ENCODE results near the gene LDAF1. TPM values are rescaled to one million over a fixed set of nuclear protein-coding genes. Genes with fewer than 3 reads are reported as not detected.
"Not testable (repeated sequence)": the region's sequence is repeated elsewhere in the genome, so short reads cannot be mapped to it uniquely, and the experiment has no call there.

The LDAF1 gene
- total RNA-seq, 1 experiment from 2014 or later, result 18.7 TPM

DNA sequence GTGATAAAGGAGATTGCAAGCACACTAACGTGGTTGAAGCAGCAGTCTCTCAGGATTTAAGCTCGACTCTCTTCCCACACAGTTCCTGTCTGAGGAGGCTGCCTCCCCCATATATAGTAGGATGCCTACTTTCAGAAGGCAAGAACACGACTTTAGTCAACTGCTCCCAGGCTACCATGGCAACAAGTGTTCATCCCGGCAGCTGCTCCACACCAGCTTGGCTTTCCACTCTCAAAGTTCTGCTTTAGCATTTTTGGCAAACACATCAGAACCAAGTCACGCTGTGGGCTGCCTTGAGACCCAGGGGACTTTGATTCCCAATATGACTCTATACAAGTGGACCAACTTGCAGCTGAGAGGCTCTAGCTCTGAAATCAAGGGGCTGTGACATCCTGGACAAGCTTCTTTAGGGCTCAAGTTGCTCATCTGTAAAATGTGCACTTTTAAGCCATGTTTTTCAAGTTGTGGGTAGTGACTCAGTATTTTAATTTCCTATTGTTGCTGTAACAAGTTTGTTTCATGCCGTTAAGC lies 36.4 kb downstream of the LDAF1 start:
- Histone ChIP-seq H3K18ac (ENCODE audit: insufficient read length, low read depth, low read length) (no peak overlapping the region), H3K9ac (ENCODE audit: extremely low read depth, insufficient read length, low read length) (no peak overlapping the region), H2BK120ac (ENCODE audit: low read depth, low read length, poor library complexity, severe bottlenecking) (no peak overlapping the region), H3K4me1 (ENCODE audit: insufficient read depth, low read length) (no peaks in the 10 kb centered on the region), H2BK12ac (ENCODE audit: insufficient read length, low read depth, low read length) (no peak overlapping the region), H2BK5ac (ENCODE audit: insufficient read length, low read length) (no peak overlapping the region), H3K4ac (ENCODE audit: low read depth, low read length) (no peak overlapping the region), H3K79me2 (ENCODE audit: insufficient read depth, low read length) (no peaks in the 10 kb centered on the region), H2BK20ac (ENCODE audit: low read depth, low read length, poor library complexity, severe bottlenecking) (no peak overlapping the region), H2AFZ (ENCODE audit: low read length) (no peak overlapping the region), H4K5ac (ENCODE audit: insufficient read length, low read depth, low read length) (no peak overlapping the region), H3K27me3 (ENCODE audit: insufficient read depth, low read length) (no peaks in the 10 kb centered on the region), H3K79me1 (ENCODE audit: insufficient read depth, low read depth, low read length, poor library complexity, severe bottlenecking) (no peaks in the 10 kb centered on the region), H3K4me2 (ENCODE audit: insufficient read depth, insufficient read length, low read length) (no peak overlapping the region), H4K8ac (replicated peaks; ENCODE audit: insufficient read length, low read depth, low read length) (no peak overlapping the region), H2AK5ac (ENCODE audit: insufficient read length, low read length) (no peak overlapping the region), H3K14ac (ENCODE audit: insufficient read depth, low read length) (no peak overlapping the region; the same call in 1 of the 2 replicates), H3K9me3 (ENCODE audit: control insufficient read depth, low read depth, low read length) (no peaks in the 10 kb centered on the region), H3K27ac (ENCODE audit: insufficient read length, low read depth, low read length) (no peak overlapping the region), H4K91ac (ENCODE audit: insufficient read length, low read depth, low read length) (no peak overlapping the region), H4K20me1 (ENCODE audit: control insufficient read depth, insufficient read depth, insufficient read length) (no peaks in the 10 kb centered on the region), H3K56ac (ENCODE audit: insufficient read length, low read depth, low read length) (no peak overlapping the region), H3K23ac (ENCODE audit: insufficient read length, low read depth, low read length) (no peak overlapping the region), H2BK15ac (ENCODE audit: low read depth, low read length) (no peak overlapping the region), H3T11ph (ENCODE audit: low read length) (no peak overlapping the region), H3K23me2 (ENCODE audit: insufficient read length, low read depth, low read length, poor library complexity, severe bottlenecking) (no peaks in the 10 kb centered on the region)
- peaks cover 0 to 3% of the 10 kb centered on the region in 2 experiments; a peak in 1 of 4 replicates for H3K4me1 Mint-ChIP-seq
- no peak overlapping the region for H3K4me3 Mint-ChIP-seq
- H3K27ac Mint-ChIP-seq, result no peak overlapping the region
- no peaks in the 10 kb centered on the region for H3K36me3 Mint-ChIP-seq (ENCODE audit: insufficient read depth in 1 of 3, low read depth in 3 of 3)
- DNase-seq, result no peak
- peaks cover 4% of the 10 kb centered on the region for H3K27me3 Mint-ChIP-seq (ENCODE audit: low read depth)
- TF ChIP-seq, protein P1, sequence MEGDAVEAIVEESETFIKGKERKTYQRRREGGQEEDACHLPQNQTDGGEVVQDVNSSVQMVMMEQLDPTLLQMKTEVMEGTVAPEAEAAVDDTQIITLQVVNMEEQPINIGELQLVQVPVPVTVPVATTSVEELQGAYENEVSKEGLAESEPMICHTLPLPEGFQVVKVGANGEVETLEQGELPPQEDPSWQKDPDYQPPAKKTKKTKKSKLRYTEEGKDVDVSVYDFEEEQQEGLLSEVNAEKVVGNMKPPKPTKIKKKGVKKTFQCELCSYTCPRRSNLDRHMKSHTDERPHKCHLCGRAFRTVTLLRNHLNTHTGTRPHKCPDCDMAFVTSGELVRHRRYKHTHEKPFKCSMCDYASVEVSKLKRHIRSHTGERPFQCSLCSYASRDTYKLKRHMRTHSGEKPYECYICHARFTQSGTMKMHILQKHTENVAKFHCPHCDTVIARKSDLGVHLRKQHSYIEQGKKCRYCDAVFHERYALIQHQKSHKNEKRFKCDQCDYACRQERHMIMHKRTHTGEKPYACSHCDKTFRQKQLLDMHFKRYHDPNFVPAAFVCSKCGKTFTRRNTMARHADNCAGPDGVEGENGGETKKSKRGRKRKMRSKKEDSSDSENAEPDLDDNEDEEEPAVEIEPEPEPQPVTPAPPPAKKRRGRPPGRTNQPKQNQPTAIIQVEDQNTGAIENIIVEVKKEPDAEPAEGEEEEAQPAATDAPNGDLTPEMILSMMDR (conservative IDR thresholded peaks at IDR 0.05), result no peak
- WGBS (ENCODE audit: extremely low coverage, insufficient read length, low lambda C conversion rate), result no CpG with 5 or more reads among the region's 6 CpGs
- 0 out of 5 replicates have a peak, but pooled peaks cover 0 to 3% of the 10 kb centered on the region in 2 experiments for H3K9me3 Mint-ChIP-seq

DNA sequence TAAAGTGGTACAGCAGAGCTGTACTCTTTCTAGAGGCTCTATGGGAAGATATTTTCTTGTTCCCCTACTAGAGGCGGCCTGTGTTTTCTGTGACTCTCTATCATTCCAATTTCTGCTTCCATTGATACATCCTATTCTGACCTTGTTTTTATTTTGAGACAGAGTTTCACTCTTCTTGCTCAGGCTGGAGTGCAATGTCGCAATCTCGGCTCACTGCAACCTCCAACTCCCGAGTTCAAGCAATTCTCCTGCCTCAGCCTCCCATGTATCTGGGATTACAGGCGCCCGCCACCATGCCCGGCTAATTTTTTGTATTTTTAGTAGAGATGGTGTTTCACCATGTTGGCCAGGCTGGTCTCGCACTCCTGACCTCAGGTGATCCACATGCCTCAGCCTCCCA lies 36.9 kb downstream of the LDAF1 start:
- not testable (repeated sequence) for H3K56ac ChIP-seq (ENCODE audit: insufficient read length, low read depth, low read length); H2BK12ac ChIP-seq (ENCODE audit: insufficient read length, low read depth, low read length); H2AK5ac ChIP-seq (ENCODE audit: insufficient read length, low read length); H2AFZ ChIP-seq (ENCODE audit: low read length); H3K23ac ChIP-seq (ENCODE audit: insufficient read length, low read depth, low read length); H3K9me3 ChIP-seq (ENCODE audit: control insufficient read depth, low read depth, low read length); H3K27ac ChIP-seq (ENCODE audit: insufficient read length, low read depth, low read length); H2BK15ac ChIP-seq (ENCODE audit: low read depth, low read length); H3K4me2 ChIP-seq (ENCODE audit: insufficient read depth, insufficient read length, low read length); H3K79me1 ChIP-seq (ENCODE audit: insufficient read depth, low read depth, low read length, poor library complexity, severe bottlenecking); H3K4ac ChIP-seq (ENCODE audit: low read depth, low read length); H3K14ac ChIP-seq (ENCODE audit: insufficient read depth, low read length); H3K23me2 ChIP-seq (ENCODE audit: insufficient read length, low read depth, low read length, poor library complexity, severe bottlenecking); H3K4me1 Mint-ChIP-seq; H3K36me3 Mint-ChIP-seq (ENCODE audit: insufficient read depth in 1 of 3, low read depth in 3 of 3); H3T11ph ChIP-seq (ENCODE audit: low read length); H4K91ac ChIP-seq (ENCODE audit: insufficient read length, low read depth, low read length); H3K4me1 ChIP-seq (ENCODE audit: insufficient read depth, low read length); H2BK5ac ChIP-seq (ENCODE audit: insufficient read length, low read length); H3K27me3 ChIP-seq (ENCODE audit: insufficient read depth, low read length); H3K4me3 Mint-ChIP-seq; H3K18ac ChIP-seq (ENCODE audit: insufficient read length, low read depth, low read length); H2BK120ac ChIP-seq (ENCODE audit: low read depth, low read length, poor library complexity, severe bottlenecking); H3K27me3 Mint-ChIP-seq (ENCODE audit: low read depth); H3K79me2 ChIP-seq (ENCODE audit: insufficient read depth, low read length); H4K20me1 ChIP-seq (ENCODE audit: control insufficient read depth, insufficient read depth, insufficient read length); H3K9me3 Mint-ChIP-seq; DNase-seq; H2BK20ac ChIP-seq (ENCODE audit: low read depth, low read length, poor library complexity, severe bottlenecking); H4K5ac ChIP-seq (ENCODE audit: insufficient read length, low read depth, low read length); H3K9ac ChIP-seq (ENCODE audit: extremely low read depth, insufficient read length, low read length); H3K27ac Mint-ChIP-seq; H4K8ac ChIP-seq (replicated peaks; ENCODE audit: insufficient read length, low read depth, low read length)
- no CpG with 5 or more reads among the region's 8 CpGs for WGBS (ENCODE audit: extremely low coverage, insufficient read length, low lambda C conversion rate)
